ENCODE data around the gene C17orf67.
A peak's percentile ranks its signal among the peaks of the same experiment; 100 is the strongest.

C17orf67 gene

DNA sequence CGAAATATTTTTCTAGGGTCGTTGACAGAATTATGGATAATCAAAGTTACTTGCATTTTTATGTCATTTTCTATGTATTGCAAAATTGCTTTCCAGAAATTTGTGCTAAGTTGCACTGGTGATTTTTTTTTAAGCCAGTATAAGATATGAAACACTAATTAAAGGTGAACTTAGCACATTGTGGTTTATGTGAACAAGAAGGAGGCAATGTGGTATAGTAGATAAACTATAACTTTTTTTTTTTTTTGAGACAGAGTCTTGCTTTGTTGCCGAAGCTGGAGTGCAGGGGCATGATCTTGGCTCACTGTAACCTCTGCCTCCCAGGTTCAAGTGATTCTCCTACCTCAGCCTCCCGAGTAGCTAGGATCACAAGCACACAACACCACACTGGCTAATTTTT lies 13.4 kb upstream of the C17orf67 start:
- Mint-ChIP-seq H3K4me3 (no peak overlapping the region), H3K27ac (no peak overlapping the region), H3K9me3 (no peaks in the 10 kb centered on the region), H3K4me1 (no peaks in the 10 kb centered on the region), H3K36me3 (peaks cover 90% of the 10 kb centered on the region)
- no peak for DNase-seq (ENCODE audit: low spot score in 2 of 2)
- no peak for ATAC-seq

DNA sequence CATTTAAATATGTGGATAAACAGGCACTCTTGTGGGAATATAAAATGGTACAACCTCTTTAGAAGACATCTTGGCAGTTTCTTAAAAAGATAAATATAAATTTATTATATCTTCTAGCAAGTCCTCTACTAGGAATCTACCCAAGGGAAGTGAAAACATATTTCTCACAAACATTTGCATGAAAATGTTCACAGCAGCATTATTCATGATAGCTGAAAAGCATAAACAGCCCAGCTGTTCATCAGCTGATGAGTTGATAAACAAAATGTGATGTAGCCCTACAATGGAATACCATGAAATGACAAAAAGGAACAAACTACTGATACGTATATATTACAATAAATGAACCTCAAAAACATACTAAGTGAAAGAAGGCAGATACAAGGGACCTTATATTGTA lies 12.2 kb upstream of the C17orf67 start:
- H3K4me3 Mint-ChIP-seq: no peak overlapping the region
- no peak overlapping the region for H3K27ac Mint-ChIP-seq

DNA sequence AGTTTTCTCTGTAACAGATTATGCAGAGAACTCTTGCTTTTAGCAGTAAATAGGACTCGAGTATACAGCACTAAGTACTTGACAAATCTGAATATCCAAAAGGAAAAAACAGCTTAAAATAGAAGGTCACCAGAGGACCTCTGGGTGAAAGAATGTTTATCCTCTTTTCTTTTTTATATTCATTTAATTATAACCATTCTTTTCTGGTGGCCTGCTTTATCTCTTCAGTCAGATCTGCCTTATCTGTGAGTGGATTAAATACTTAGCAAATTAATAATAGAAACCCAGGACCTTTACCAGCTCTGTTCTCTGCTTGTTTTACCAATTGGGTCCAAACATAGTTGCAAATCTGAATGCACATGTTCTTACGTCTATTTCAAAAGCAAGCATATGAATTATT lies 8.9 kb upstream of the C17orf67 start:
- H3K4me3 Mint-ChIP-seq: no peak overlapping the region
- H3K9me3 Mint-ChIP-seq: no peaks in the 10 kb centered on the region
- no peak overlapping the region for H3K27ac Mint-ChIP-seq
- peaks cover 14% of the 10 kb centered on the region for H3K4me1 Mint-ChIP-seq
- peaks cover 87% of the 10 kb centered on the region for H3K36me3 Mint-ChIP-seq
- DNase-seq (ENCODE audit: low spot score in 2 of 2) (no peak), ATAC-seq (no peak)

More for the DNA sequence above, 12.2 kb upstream of the C17orf67 start:
- Mint-ChIP-seq H3K36me3 (peaks cover 89% of the 10 kb centered on the region), H3K9me3 (no peaks in the 10 kb centered on the region), H3K4me1 (no peaks in the 10 kb centered on the region)
- DNase-seq (ENCODE audit: low spot score in 2 of 2) (no peak), ATAC-seq (no peak)

DNA sequence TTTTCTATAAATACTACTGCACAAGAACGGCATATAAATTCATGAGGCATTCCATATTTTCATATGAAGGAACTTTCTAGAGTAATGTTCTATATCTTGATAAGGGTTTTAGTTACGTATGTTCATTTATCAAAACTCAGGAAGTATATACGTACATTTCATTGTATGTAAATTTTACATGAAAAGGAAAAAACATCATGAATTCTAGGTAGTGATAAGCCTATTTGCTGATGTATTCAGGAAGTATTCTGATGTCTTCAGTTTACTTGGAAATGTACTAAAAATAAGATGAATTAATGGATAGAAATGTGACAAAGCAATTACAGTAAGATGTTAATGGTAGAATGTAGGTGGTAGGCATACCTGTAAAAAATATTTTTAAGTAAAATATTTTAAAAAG lies 5.0 kb upstream of the C17orf67 start:
- peaks cover 74% of the 10 kb centered on the region for H3K36me3 Mint-ChIP-seq
- ATAC-seq (no peak), DNase-seq (ENCODE audit: low spot score in 2 of 2) (no peak)
- no peaks in the 10 kb centered on the region for H3K9me3 Mint-ChIP-seq
- H3K27ac Mint-ChIP-seq: no peak overlapping the region
- peaks cover 27% of the 10 kb centered on the region for H3K4me1 Mint-ChIP-seq
- H3K4me3 Mint-ChIP-seq: no peak overlapping the region

DNA sequence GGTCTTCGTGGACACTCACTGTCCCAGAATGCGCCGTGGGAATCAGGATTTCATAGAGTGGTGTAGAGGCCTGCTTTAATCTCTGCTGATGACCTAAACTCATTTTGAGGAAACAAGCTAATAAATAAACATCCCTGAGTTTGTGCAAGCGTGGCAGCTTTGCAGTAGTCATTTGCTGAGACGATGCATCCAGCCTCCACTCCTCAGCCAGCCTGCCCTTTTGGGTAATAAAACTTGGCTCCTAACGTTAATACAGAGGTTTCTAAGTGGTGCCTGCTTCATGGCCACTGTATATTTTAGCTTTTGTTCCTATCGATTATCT lies 1.5 kb upstream of the C17orf67 start:
- peak overlapping the region; percentile 90 for H3K27ac Mint-ChIP-seq
- H3K36me3 Mint-ChIP-seq: peaks cover 61% of the 10 kb centered on the region
- H3K9me3 Mint-ChIP-seq: no peaks in the 10 kb centered on the region
- ATAC-seq (no peak), DNase-seq (ENCODE audit: low spot score in 2 of 2) (no peak)
- H3K4me3 Mint-ChIP-seq: peak overlapping the region; percentile 90
- peaks cover 56% of the 10 kb centered on the region for H3K4me1 Mint-ChIP-seq

DNA sequence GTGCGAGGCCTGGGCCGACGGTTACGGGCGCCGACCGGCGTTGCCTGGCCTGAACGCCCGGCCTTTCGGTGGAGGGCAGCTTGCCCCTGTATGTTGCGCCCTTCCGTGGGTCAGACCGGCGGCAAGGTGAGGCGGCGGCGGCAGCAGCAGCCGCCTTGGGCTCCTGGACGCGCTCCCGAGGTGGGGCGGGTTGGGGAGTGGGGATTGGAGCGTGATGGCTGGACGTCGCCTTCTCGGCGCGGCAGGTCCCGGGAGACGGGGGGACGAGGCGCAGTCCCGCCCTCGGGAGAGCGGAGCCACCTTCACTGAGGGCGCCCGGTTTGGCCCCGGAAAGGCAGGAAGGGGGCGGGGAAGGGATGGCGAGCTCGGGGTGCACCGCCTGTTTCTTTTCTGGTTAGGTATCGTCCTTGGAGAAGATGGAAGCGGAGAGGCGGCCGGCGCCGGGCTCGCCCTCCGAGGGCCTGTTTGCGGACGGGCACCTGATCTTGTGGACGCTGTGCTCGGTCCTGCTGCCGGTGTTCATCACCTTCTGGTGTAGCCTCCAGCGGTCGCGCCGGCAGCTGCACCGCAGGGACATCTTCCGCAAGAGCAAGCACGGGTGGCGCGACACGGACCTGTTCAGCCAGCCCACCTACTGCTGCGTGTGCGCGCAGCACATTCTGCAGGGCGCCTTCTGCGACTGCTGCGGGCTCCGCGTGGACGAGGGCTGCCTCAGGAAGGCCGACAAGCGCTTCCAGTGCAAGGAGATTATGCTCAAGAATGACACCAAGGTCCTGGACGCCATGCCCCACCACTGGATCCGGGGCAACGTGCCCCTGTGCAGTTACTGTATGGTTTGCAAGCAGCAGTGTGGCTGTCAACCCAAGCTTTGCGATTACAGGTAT lies 902 bp upstream of the C17orf67 start:
- peaks cover 56% of the 10 kb centered on the region for H3K4me1 Mint-ChIP-seq
- H3K9me3 Mint-ChIP-seq: no peaks in the 10 kb centered on the region
- DNase-seq (ENCODE audit: low spot score in 2 of 2) (peak; percentile 54 to 88), ATAC-seq (peak; percentile 55)
- peak overlapping the region; percentile 90 for H3K27ac Mint-ChIP-seq
- peaks cover 63% of the 10 kb centered on the region for H3K36me3 Mint-ChIP-seq
- peak overlapping the region; percentile 90 for H3K4me3 Mint-ChIP-seq

DNA sequence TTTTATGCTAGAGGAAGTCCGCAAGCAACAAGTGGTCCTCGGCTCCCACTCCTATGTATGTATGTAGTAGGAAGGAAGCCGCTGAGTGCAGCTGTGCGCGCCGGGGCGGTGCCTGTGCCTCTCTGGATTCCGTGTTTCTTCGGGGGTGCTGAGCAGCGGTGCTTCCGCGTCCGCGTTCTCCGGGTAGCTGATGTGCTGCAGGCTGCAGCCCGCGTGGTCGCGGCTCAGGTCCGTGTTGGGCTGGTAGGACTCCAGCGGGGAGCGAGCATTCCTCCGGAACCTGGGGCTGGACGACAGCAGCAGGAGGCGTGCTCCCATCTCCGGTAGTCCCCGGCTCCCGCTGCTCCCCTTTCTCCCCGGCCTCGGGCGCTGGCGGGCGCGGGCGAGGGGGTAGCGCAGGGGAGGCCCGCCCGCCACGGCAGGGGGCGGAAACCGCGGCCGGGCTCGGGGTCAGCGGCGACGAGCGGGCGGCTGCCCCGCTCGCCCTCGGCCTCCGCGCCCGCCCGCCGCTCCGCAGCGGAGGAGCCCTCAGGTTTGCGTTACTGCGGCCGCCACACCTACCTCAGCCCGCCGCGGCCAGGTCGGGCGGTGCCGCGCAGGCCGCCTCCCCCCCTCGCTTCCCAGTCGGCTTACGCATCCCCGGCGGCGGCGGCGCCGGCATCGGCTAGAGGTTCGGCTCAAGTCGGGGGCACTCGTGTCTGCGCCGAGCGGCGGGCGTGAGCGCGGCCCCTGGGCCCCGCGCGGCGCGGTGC lies 487 bp downstream of the C17orf67 start:
- ATAC-seq (peak; percentile 81), DNase-seq (ENCODE audit: low spot score in 2 of 2) (peak; percentile 49 to 86)
- Mint-ChIP-seq H3K4me1 (peaks cover 48% of the 10 kb centered on the region), H3K4me3 (peak overlapping the region; percentile 90), H3K36me3 (peaks cover 59% of the 10 kb centered on the region), H3K27ac (peak overlapping the region; percentile 90), H3K9me3 (no peaks in the 10 kb centered on the region)

DNA sequence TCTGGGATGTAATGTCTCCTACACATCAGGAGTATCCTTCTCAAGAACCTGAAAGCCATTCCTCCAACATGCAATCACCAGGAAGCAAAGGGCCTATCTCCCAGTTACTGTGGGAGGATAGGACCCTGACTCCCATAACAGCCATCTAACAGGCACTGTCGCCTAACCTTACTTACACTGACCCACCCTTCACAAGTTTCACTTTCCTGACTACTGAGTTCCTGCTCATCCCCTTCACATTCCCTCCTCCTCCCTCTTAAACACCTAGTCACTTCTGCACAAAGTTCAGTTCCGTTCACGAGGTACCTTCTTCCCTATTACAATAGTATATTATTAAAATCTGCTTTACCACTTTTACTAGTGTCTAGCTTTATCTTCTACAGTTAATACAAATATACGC lies 1.3 kb downstream of the C17orf67 start:
- Mint-ChIP-seq H3K4me3 (peak overlapping the region; percentile 90), H3K9me3 (no peaks in the 10 kb centered on the region), H3K4me1 (peaks cover 40% of the 10 kb centered on the region), H3K27ac (peak overlapping the region; percentile 90), H3K36me3 (peaks cover 51% of the 10 kb centered on the region)
- ATAC-seq: no peak
- DNase-seq (ENCODE audit: low spot score in 2 of 2): no peak

DNA sequence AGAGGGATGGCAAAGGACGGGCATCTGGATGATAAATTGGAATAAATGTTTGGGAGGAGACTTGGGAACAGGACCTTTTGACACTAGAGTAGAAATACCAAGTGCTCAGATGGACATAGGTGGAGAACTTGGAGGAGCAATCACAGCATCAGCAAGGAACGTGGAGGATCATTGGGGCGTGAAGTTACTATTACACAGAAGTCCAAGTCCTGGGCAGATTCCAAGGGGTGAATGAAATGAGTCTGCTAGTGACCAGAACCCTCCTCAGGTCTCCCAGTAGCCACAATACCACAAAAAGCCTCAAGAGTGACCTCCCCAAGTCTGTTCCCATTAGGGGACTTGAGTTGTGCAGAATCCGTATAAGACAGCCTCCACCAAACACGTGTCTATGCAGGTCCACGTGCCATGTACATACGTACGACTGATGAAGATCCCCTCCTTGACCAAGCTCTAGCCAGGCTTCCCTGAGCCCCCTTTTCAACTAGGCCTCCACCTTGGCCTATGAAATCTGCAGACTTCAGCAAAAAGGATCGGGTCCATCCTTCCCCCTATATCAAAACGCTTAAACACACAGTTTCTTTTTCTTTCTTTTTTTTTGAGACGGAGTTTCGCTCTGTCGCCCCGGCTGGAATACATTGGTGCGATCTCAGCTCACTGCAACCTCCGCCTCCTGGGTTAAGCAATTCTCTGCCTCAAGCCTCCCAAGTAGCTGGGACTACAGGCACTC lies 2.2 kb downstream of the C17orf67 start:
- Mint-ChIP-seq H3K9me3 (no peaks in the 10 kb centered on the region), H3K4me3 (peak overlapping the region; percentile 90), H3K36me3 (peaks cover 42% of the 10 kb centered on the region), H3K4me1 (peaks cover 31% of the 10 kb centered on the region), H3K27ac (peak overlapping the region; percentile 90)
- DNase-seq (ENCODE audit: low spot score in 2 of 2) (no peak), ATAC-seq (no peak)

DNA sequence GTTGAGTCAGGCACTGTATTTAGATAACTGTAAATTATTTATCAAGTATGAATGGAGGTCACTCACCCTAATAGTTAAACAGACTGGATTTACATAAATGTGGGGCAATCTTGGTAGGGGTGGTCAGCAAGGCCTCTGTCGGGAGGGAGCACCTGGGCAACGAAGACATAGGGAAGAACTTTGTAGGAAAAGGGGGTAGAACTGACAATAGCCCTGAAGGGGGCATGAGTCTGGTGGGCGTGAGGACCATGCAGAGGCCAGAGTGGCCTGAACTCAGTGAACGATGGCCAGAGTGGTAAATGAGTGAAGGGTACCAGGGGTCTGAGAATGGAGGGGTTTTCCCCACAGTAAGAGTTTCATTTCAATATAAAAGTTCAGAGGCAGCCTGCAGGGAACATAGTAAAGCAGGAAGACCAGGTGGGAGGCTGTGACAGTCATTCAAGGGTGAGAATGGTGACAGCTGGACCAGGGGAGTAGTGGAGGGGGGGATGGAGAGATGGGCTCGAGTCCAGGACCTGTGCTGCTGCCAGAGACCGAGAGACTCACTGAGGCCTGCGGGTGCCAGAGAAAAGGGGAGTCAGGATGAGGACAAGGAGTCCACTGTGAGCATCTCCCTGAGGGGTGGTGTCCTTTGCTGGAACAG lies 2.9 kb downstream of the C17orf67 start:
- Mint-ChIP-seq H3K27ac (peak overlapping the region; percentile 36), H3K4me1 (peaks cover 28% of the 10 kb centered on the region), H3K4me3 (peak overlapping the region; percentile 9), H3K36me3 (peaks cover 37% of the 10 kb centered on the region), H3K9me3 (no peaks in the 10 kb centered on the region)
- DNase-seq (ENCODE audit: low spot score in 2 of 2): no peak
- ATAC-seq: no peak

DNA sequence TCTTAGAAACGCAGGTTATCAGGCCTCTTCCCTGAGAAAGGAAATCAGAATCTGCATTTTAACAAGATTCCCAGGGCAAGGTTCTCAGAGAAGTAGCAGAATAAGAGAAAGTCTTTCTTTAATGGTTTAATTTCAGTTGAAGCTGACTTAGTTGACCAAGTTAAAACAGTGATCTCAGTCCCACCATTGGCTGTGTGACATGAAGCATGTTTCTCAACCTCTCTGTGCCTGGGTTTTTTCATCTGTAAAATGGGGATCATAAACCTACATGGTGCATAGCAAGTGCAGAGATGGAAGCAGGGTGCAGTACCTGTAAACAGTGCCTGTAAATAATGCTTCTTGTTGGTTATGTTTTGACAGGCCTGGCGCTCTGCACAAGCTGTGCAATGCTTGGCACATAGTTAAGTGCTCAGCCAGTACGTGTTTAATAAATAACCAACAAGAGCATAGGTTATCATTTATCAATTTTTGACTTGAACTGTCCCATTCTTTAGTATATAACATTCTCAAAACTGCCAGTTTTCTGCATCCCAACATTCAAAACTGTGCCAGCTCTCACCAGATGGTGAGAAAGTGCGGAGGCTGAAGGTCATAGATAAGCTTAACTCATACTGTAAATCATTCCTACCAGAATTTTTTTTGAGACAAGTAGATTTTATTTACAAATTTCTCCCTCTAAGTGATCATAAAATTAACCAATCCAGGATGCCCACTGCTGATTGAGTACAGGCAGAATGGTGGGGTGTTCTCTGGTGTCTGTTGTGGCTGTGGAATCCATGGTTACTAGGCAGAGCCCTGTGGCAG lies 6.9 kb downstream of the C17orf67 start:
- DNase-seq (ENCODE audit: low spot score in 2 of 2) (no peak), ATAC-seq (no peak)

DNA sequence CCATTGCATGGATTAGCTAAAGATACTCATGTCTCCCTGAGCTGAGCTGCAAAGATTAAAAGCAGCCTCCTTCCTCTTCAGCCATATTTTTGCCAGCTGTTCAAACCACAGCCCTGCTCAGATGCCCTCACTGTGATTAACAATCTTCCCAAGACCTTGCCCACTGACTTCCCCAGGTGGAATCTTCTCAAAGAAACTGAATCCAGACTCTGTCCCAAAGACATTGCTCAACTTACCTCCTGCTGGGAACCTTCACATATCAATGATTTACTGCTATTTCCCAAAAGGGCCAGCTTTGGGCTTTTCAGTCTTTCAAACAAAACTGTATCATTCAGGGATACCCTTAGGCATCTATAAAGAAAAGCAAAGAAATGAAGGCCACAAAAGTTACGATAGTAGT lies 9.2 kb downstream of the C17orf67 start:
- DNase-seq (ENCODE audit: low spot score in 2 of 2): no peak
- Mint-ChIP-seq H3K9me3 (no peaks in the 10 kb centered on the region), H3K4me1 (peaks cover 15% of the 10 kb centered on the region), H3K27ac (peak overlapping the region; percentile 38), H3K4me3 (no peak overlapping the region), H3K36me3 (peaks cover 8% of the 10 kb centered on the region)
- no peak for ATAC-seq

More for the DNA sequence above, 6.9 kb downstream of the C17orf67 start:
- Mint-ChIP-seq H3K36me3 (peaks cover 25% of the 10 kb centered on the region), H3K4me1 (peaks cover 17% of the 10 kb centered on the region), H3K27ac (no peak overlapping the region), H3K9me3 (no peaks in the 10 kb centered on the region), H3K4me3 (no peak overlapping the region)

DNA sequence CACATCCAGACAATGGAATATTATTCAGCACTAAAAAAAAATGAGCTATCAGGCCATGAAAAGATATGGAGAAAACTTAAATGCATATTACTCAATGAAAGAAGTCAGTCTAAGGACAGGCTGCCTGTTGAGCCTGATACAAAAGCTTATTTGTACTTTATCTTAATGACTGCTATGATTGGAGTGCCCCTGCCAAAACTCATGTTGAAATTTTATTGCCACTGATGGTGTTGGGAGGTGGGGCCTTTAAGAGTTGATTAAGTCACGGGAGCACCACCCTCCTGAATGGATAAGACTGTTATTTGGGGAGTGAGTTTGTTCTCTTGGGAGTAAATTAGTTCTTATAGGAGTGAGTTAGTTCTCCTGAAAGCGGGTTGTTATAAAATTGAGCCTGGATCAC lies 9.9 kb downstream of the C17orf67 start:
- Mint-ChIP-seq H3K4me1 (peaks cover 22% of the 10 kb centered on the region), H3K4me3 (no peak overlapping the region), H3K9me3 (no peaks in the 10 kb centered on the region), H3K36me3 (peaks cover 2% of the 10 kb centered on the region), H3K27ac (peak overlapping the region; percentile 38)
- ATAC-seq (no peak), DNase-seq (ENCODE audit: low spot score in 2 of 2) (no peak)

DNA sequence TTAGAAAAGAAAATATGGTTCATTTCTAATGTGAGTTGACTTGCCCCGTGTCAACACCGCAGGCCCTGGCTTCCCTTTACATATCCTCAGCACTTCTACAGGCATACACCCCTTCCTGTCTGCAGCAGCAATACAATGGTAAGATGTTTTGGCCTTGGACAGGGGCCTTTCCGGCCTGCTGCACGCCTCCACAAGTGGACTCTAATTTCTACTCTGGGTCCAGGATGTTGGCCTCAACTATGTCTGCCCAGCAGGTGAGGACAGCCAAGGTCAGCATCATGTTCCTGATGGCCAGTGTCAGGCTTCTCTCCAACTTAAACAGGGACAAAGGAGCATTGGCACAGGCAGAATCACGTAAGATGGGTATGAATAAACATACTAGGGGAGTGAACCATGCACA lies 11.0 kb downstream of the C17orf67 start:
- ATAC-seq (no peak), DNase-seq (ENCODE audit: low spot score in 2 of 2) (no peak)
- Mint-ChIP-seq H3K27ac (no peak overlapping the region), H3K4me3 (no peak overlapping the region), H3K9me3 (no peaks in the 10 kb centered on the region), H3K4me1 (peaks cover 23% of the 10 kb centered on the region), H3K36me3 (no peaks in the 10 kb centered on the region)
